K562 (cell line): ENCODE data around the gene AAK1. TPM values are rescaled to one million over a fixed set of nuclear protein-coding genes. Genes with fewer than 3 reads are reported as not detected.

Experiments
- ATAC-seq: fragments of 200-7000 bp; cut with Tn5 transposase; 3 replicates; pipeline ENCODE4 v1.9.1; 2020; ENCODE audit warnings: moderate library complexity
- BruUV-seq: library from RNA; stranded (reverse); fragments of 400-500 nt; replicated peaks from 2 replicates; lab custom pipeline; 2021; lab: Mats Ljungman, UMichigan
- CTCF ChIA-PET: fragments of 300-600 bp; formaldehyde crosslinking; extraction: SDS; loops from one replicate; lab custom pipeline; 2021; ENCODE audit warnings: low intra/inter-chr PET ratio; lab: Yijun Ruan, JAX
- POLR2A ChIA-PET: fragments of 300-600, 350-650 bp; sonication (Branson Sonifier 250); formaldehyde crosslinking; extraction: SDS; loops from one replicate; lab custom pipeline; 2021; ENCODE audit warnings: antibody characterized with exemption, inconsistent platforms; lab: Yijun Ruan, JAX
- DNase-seq, 4 experiments: peaks; one replicate each; pipeline versions ENCODE4 v3.0.0 to v3.0.0-alpha.2; 2011 to 2018; ENCODE audit warnings: low spot score in 3 of 4, mixed read lengths in 3 of 4; ENCODE audit errors: extremely low read depth in 1 of 4
- FAIRE-seq: peaks from 2 replicates; lab custom pipeline; 2011; peaks lifted over from hg19 to GRCh38; lab: Jason Lieb, UNC
- H2AFZ ChIP-seq: 2 replicates; pipeline ENCODE4 v1.6.0; 2011; ENCODE audit warnings: low read depth, low read length, control low read depth, inconsistent platforms
- H3K27ac ChIP-seq: fragments of 200-600 bp; 3 replicates; pipeline ENCODE4 v1.8.0; 2011; ENCODE audit warnings: low read depth, mild to moderate bottlenecking, control low read depth, inconsistent platforms, low read length, moderate library complexity, mixed read lengths; ENCODE audit errors: extremely low read depth
- H3K27me3 ChIP-seq, 2 experiments: fragments of 300-600 bp in 1 of 2; 2 replicates in 1 of 2; 3 replicates in 1 of 2; pipeline versions ENCODE4 v1.6.0 to v1.8.0; 2011; ENCODE audit warnings: inconsistent platforms in 2 of 2, low read length in 2 of 2, mild to moderate bottlenecking in 1 of 2, mixed read lengths in 1 of 2, moderate library complexity in 1 of 2; ENCODE audit not compliant: control insufficient read depth in 2 of 2, insufficient read depth in 2 of 2
- H3K36me3 ChIP-seq: fragments of 300-600 bp; 3 replicates; pipeline ENCODE4 v1.8.0; 2011; ENCODE audit warnings: mild to moderate bottlenecking, low read length, inconsistent platforms; ENCODE audit not compliant: control insufficient read depth, insufficient read depth
- H3K4me1 ChIP-seq, 2 experiments: fragments of 200-600 bp in 1 of 2; replicated peaks in 1 of 2; 2 replicates in 1 of 2; 3 replicates in 1 of 2; pipeline versions ENCODE4 v1.5.1 to v1.8.0; 2011; ENCODE audit warnings: inconsistent platforms in 2 of 2, low read length in 2 of 2, mild to moderate bottlenecking in 1 of 2, mixed read lengths in 1 of 2, moderate library complexity in 1 of 2; ENCODE audit not compliant: control insufficient read depth in 2 of 2, insufficient read depth in 2 of 2
- H3K4me2 ChIP-seq: 2 replicates; pipeline ENCODE4 v1.6.1; 2011; ENCODE audit warnings: low read length, control low read depth, inconsistent platforms, mixed read lengths; ENCODE audit not compliant: insufficient read depth
- H3K4me3 ChIP-seq: fragments of 200-600 bp; sonication (generic), shearing (Covaris generic); 2 replicates; pipeline ENCODE4 v1.5.1; 2016; ENCODE audit warnings: control low read depth, inconsistent platforms
- H3K79me2 ChIP-seq: fragments of 200-600 bp; 3 replicates; pipeline ENCODE4 v1.8.0; 2011; ENCODE audit warnings: low read length, inconsistent platforms; ENCODE audit not compliant: control insufficient read depth, insufficient read depth
- H3K9ac ChIP-seq, 2 experiments: 2 replicates each; pipeline versions ENCODE4 v1.6.0 to v1.6.1; 2011; ENCODE audit warnings: low read depth in 2 of 2, low read length in 2 of 2, control low read depth in 1 of 2, inconsistent platforms in 1 of 2, mild to moderate bottlenecking in 1 of 2, mixed read lengths in 1 of 2; ENCODE audit not compliant: insufficient read depth in 1 of 2
- H3K9me1 ChIP-seq: one replicate; pipeline ENCODE4 v1.6.0; 2011; ENCODE audit warnings: inconsistent platforms, mild to moderate bottlenecking, low read length, moderate library complexity; ENCODE audit not compliant: control insufficient read depth, insufficient read depth
- H3K9me3 ChIP-seq: replicated peaks from 2 replicates; pipeline ENCODE4 v1.5.1; 2011; ENCODE audit warnings: low read depth, low read length, inconsistent platforms; ENCODE audit not compliant: control insufficient read depth, insufficient read depth
- H4K20me1 ChIP-seq: replicated peaks from 2 replicates; pipeline ENCODE4 v1.6.1; 2011; ENCODE audit warnings: low read length, inconsistent platforms, mixed read lengths; ENCODE audit not compliant: control insufficient read depth, insufficient read depth
- BCL6 ChIP-seq: fragments of 250-450 bp; sonication (Bioruptor Pico); IDR thresholded peaks from 2 replicates; pipeline ENCODE4 v1.4.0; 2020
- CCNT2 ChIP-seq: IDR thresholded peaks from 2 replicates; pipeline ENCODE4 v1.6.1; 2011; ENCODE audit warnings: borderline replicate concordance, low read depth, mild to moderate bottlenecking, moderate library complexity, mixed read lengths, low read length; ENCODE audit not compliant: insufficient read length; ENCODE audit errors: extremely low read depth
- DIDO1 ChIP-seq: fragments of 450-650 bp; IDR thresholded peaks from 2 replicates; pipeline ENCODE4 v1.6.1; 2016; ENCODE audit warnings: low read depth, missing biosample characterization, missing genetic modification characterization
- E2F4 ChIP-seq: sonication (generic); formaldehyde crosslinking; IDR thresholded peaks from 2 replicates; pipeline ENCODE4 v1.8.0; 2022; ENCODE audit warnings: mild to moderate bottlenecking, low read depth, missing genetic modification reagents
- ETV1 ChIP-seq: fragments of 450-650 bp; conservative IDR thresholded peaks from 2 replicates; pipeline ENCODE4 v1.6.1; 2016; ENCODE audit warnings: missing genetic modification characterization, control low read depth, low read depth, missing compliant biosample characterization
- FOXK1 ChIP-seq: sonication (generic); formaldehyde crosslinking; IDR thresholded peaks from 2 replicates; pipeline ENCODE4 v1.8.0; 2022; ENCODE audit warnings: missing genetic modification reagents, mild to moderate bottlenecking, borderline replicate concordance
- HMG20A ChIP-seq: fragments of 450-650 bp; formaldehyde crosslinking; conservative IDR thresholded peaks from 2 replicates; pipeline ENCODE4 v1.4.0; 2020; ENCODE audit warnings: mild to moderate bottlenecking, mixed read lengths
- LARP7 ChIP-seq: fragments of 450-650 bp; IDR thresholded peaks from 2 replicates; pipeline ENCODE4 v1.6.1; 2016
- MECOM ChIP-seq: fragments of 250-450 bp; sonication (Bioruptor Pico); IDR thresholded peaks from 2 replicates; pipeline ENCODE4 v1.8.0; 2022; ENCODE audit warnings: inconsistent platforms
- MLX ChIP-seq, 2 experiments: fragments of 450-650 bp in 1 of 2; sonication (generic) in 1 of 2; formaldehyde crosslinking; conservative IDR thresholded peaks; 2 replicates each; pipeline versions ENCODE4 v1.4.0 to v1.8.1; 2020 to 2022; ENCODE audit warnings: mild to moderate bottlenecking in 1 of 2, missing genetic modification reagents in 1 of 2
- NCOA1 ChIP-seq: fragments of 450-650 bp; IDR thresholded peaks from 2 replicates; pipeline ENCODE4 v1.6.1; 2016; ENCODE audit warnings: low read depth
- NCOA2 ChIP-seq, 2 experiments: fragments of 450-650 bp; IDR thresholded peaks; 2 replicates each; pipeline ENCODE4 v1.6.1; 2018; ENCODE audit warnings: mild to moderate bottlenecking in 2 of 2, moderate library complexity in 1 of 2; ENCODE audit not compliant: partially characterized antibody in 2 of 2
- PRPF4 ChIP-seq: fragments of 200-400 bp; formaldehyde crosslinking; IDR thresholded peaks from one replicate; pipeline ENCODE4 v1.6.1; 2017; ENCODE audit warnings: low read length, low read depth, mild to moderate bottlenecking; ENCODE audit not compliant: insufficient read depth, poor library complexity, severe bottlenecking
- TEAD1 ChIP-seq, 2 experiments: fragments of 450-650 bp in 1 of 2; sonication (generic) in 1 of 2; formaldehyde crosslinking; IDR thresholded peaks; 2 replicates each; pipeline versions ENCODE4 v1.4.0 to v1.8.0; 2020 to 2022; ENCODE audit warnings: mild to moderate bottlenecking in 2 of 2, missing genetic modification reagents in 1 of 2
- whole genome bisulfite sequencing: fragments of 100-300 bp; shearing (Covaris generic); methylation state at CpG from one replicate; pipeline ENCODE4 v1.1.6; 2016; ENCODE audit warnings: low coverage, mixed read lengths; ENCODE audit not compliant: insufficient coverage; ENCODE audit errors: missing lambda C conversion rate; 5-methylcytosine and 5-hydroxymethylcytosine counted together
- in situ Hi-C: fragments of 300-500 bp; cut with MboI; formaldehyde crosslinking; loops from 4 replicates; pipeline ENCODE4 v1.15.0; 2018; ENCODE audit warnings: inconsistent platforms, mixed read lengths
- intact Hi-C: fragments of 100-400 bp; cut with micrococcal nuclease; formaldehyde crosslinking; loops from 2 replicates; pipeline ENCODE4 v1.14.2; 2022
- polyA plus RNA-seq, 8 experiments: library from polyadenylated mRNA; depleted of rRNA in 4 of 8; stranded (reverse) in 5 of 8; unstranded in 3 of 8; fragments of >200 nt; fragmentation: Nextera tagmentation in 2 of 8; fragmentation: Illumina TruSeq in 1 of 8; extraction: Ambion mirVana in 2 of 8; extraction: Trizol in 1 of 8; gene quantifications; 2 replicates each; pipeline versions ENCODE4 v1.2.1 to v1.2.3, GENCODE V29; 2011 to 2014; ENCODE audit warnings: inconsistent platforms in 1 of 8, missing spikeins in 1 of 8
- total RNA-seq, 7 experiments: library from RNA; depleted of rRNA in 6 of 7; stranded (reverse); fragments of >200 nt in 6 of 7; fragmentation: Illumina TruSeq in 2 of 7; extraction: Trizol in 2 of 7; gene quantifications; 2 replicates each; pipeline versions ENCODE4 v1.2.1 to v1.2.3, GENCODE V29; 2011 to 2021; ENCODE audit warnings: low replicate concordance in 1 of 7

Gene AAK1
- total and polyA plus RNA-seq, 9 of the 15 experiments (the other 6 are each of a cell fraction or from before 2014, with no cell fraction given), result 0.89 to 17.1 (median 6.0) TPM

DNA sequence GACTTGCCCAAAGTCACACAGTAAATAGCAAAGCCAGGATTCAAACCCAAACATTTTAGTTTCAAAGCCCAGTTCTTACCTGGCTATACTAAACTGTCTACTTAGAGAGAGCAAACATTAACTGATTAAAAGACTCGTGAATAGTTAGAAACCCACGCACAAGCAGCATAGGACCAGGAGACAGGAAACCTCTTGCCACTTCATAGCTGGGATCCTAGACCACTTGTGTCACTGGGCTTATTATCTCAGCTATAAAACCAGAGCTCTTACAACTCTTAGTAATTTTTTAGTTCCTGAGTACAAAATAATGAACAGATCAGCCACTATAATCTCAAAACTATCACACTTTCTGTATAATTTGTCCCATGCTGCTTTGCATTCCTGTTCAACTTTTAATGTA is 2.4 kb upstream of the AAK1 start:
- Histone ChIP-seq H2AFZ (peak overlapping the region; percentile 1; the same call in 1 of the 2 replicates), H3K27ac (no peak overlapping the region), H3K9me3 (no peaks in the 10 kb centered on the region), H3K4me1 (peaks cover 15 to 25% of the 10 kb centered on the region in 2 experiments; a peak in 4 of 5 replicates), H3K9ac (no peak overlapping the region), H3K4me3 (no peak overlapping the region), H4K20me1 (peaks cover 4% of the 10 kb centered on the region; the same call in 1 of the 2 replicates), H3K36me3 (no peaks in the 10 kb centered on the region), H3K4me2 (0 out of 2 replicates have a peak overlapping the region, but pooled peaks have one; percentile 13), H3K9me1 (no peaks in the 10 kb centered on the region), H3K79me2 (peaks cover 37% of the 10 kb centered on the region), H3K27me3 (no peaks in the 10 kb centered on the region)
- intact Hi-C loops (loop anchor here (10.0 kb wide), 1 partner anchor 269 kb away; the partner anchor contains the start of gene MXD1), in situ Hi-C loops (no loop called here)
- no peak for ATAC-seq
- POLR2A ChIA-PET, result interaction anchor here (0.6 to 4.6 kb wide), 14 partner anchors 8 to 207 kb away, joined by 3 to 25 read pairs (median 4); no protein-coding TSS in a partner anchor
- FAIRE-seq, result peak; percentile 40
- WGBS, result 27% methylated on average over 2 of the region's 2 CpGs
- CTCF ChIA-PET, result no interaction called here
- TF ChIP-seq TEAD1 (CRISPR knock-in tag; IDR thresholded peaks at IDR 0.05) (no peak), NCOA1 (no peak), MECOM (no peak), CCNT2 (no peak)
- BruUV-seq, result no TSS peak
- DNase-seq, result no peak

GRCh38 chr2:69645031-69645431 is 1.5 kb upstream of the AAK1 start:
- H3K27ac ChIP-seq, result peak overlapping the region; percentile 99
- peak overlapping the region; percentile 99 for H2AFZ ChIP-seq
- WGBS, result 3% methylated on average over 7 of the region's 7 CpGs
- H4K20me1 ChIP-seq, result peaks cover 6% of the 10 kb centered on the region; the same call in 1 of the 2 replicates
- BruUV-seq, result no TSS peak
- H3K4me1 ChIP-seq, result peaks cover 15 to 32% of the 10 kb centered on the region in 2 experiments; a peak in 4 of 5 replicates
- FAIRE-seq, result peak; percentile 69
- no peaks in the 10 kb centered on the region for H3K36me3 ChIP-seq
- peak overlapping the region; percentile 82 for H3K4me2 ChIP-seq
- peak overlapping the region; percentile 79 for H3K4me3 ChIP-seq
- peak overlapping the region in 1 of 2 experiments; percentile 93; a peak in 3 of 4 replicates for H3K9ac ChIP-seq
- ChIA-PET CTCF (no interaction called here), POLR2A (interaction anchor here (0.6 to 4.6 kb wide), 22 partner anchors 9 to 206 kb away, joined by 3 to 25 read pairs (median 3); no protein-coding TSS in a partner anchor)
- H3K79me2 ChIP-seq, result peaks cover 43% of the 10 kb centered on the region
- DNase-seq, result peak in 3 of 4 experiments; percentile 19 to 56 (median 41)
- ATAC-seq, result peak; percentile 6
- H3K9me1 ChIP-seq, result no peaks in the 10 kb centered on the region
- no peaks in the 10 kb centered on the region for H3K9me3 ChIP-seq
- H3K27me3 ChIP-seq, result no peaks in the 10 kb centered on the region
- intact Hi-C loops, result loop anchor here (10.0 kb wide), 1 partner anchor 270 kb away; the partner anchor contains the start of gene MXD1
- in situ Hi-C loops, result no loop called here
- no peak for TF ChIP-seq DIDO1 (tag)
- TF ChIP-seq BCL6 (CRISPR knock-in tag), result no peak
- no peak for TF ChIP-seq PRPF4
- no peak for TF ChIP-seq HMG20A (CRISPR knock-in tag)
- no peak for TF ChIP-seq FOXK1 (CRISPR knock-in tag)
- TF ChIP-seq ETV1 (tag), result peak; percentile 91
- TF ChIP-seq MLX (CRISPR knock-in tag; conservative IDR thresholded peaks at IDR 0.05), result no peak
- no peak for TF ChIP-seq LARP7
- TF ChIP-seq E2F4 (CRISPR knock-in tag), result no peak
- no peak for TF ChIP-seq NCOA2 (IDR thresholded peaks at IDR 0.05; ENCODE audit: partially characterized antibody in 2 of 2)
